ENCODE measurements around the gene GPR108. TPM values are rescaled to one million over a fixed set of nuclear protein-coding genes. Genes with fewer than 3 reads are reported as not detected.

The GPR108 gene
- total RNA-seq, 1 experiment from 2014 or later = 43.0 TPM

DNA sequence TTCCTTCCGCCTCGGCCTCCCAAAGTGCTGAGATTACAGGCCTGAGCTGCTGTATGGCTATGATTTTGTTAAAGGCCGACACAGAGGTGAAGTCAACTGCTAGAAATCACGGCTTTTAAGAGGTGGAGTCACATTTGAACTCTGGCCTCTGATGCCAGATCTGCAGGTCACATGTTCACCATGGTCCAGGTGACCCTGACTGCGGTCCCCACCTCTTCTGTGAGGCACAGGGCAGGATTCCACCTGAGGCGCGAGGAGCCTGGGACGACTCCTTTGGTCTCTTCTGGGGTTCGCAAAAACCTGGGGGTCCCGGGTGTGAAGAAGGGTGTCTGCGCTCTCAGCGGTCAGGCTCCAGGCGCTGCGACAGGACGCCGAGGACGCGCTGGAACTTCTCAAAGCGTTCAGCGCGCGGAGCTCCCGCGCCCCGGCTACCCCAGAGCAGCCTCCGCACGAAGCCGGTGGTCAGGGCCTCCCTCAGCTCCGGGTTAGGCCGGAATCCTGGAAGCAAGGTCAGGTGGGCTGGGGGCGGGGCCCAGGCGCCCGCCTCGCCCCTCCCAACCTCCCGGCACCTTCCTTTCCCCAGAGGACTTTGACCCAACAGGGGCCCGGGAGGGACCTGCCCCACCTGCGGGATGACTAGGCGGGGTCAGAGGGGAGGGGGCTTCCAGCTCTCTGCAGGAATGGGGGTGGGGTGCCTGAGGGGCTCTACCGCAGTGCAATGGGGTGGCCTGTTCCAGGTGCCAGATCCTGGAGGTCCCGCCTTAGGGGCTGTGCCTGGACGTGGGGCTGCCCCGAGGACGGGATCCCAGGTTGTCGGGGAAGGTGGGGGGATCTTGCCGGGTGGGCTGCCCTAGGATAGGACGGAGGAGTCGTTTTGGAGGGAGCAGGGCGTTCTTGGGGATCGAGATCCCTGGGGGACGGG, 15.1 kb upstream of the GPR108 start:
- Histone ChIP-seq H3K9me3 (ENCODE audit: control insufficient read depth, insufficient read depth, low read depth, low read length) (no peaks in the 10 kb centered on the region), H3K36me3 (ENCODE audit: control insufficient read depth, insufficient read depth, low read length) (peaks cover 5% of the 10 kb centered on the region; the same call in 1 of the 2 replicates), H3K27ac (ENCODE audit: low read length) (peak overlapping the region; percentile 73), H3K4me3 (ENCODE audit: low read depth in 2 of 2, low read length in 2 of 2) (peak overlapping the region; percentile 42 to 58), H3K27me3 (ENCODE audit: control insufficient read depth, insufficient read depth, low read length) (no peaks in the 10 kb centered on the region), H3K4me1 (ENCODE audit: control insufficient read depth, insufficient read depth, low read length) (peaks cover 2% of the 10 kb centered on the region; the same call in 1 of the 2 replicates)
- ATAC-seq (peak; percentile 77), DNase-seq (ENCODE audit: low read depth, low spot score) (no peak)
- POLR2A ChIA-PET = interaction anchor here (0.9 kb wide), 1 partner anchor 13 kb away, joined by 4 read pairs; no protein-coding TSS in a partner anchor
- no TSS peak for BruUV-seq (replicated peaks)
- intact Hi-C loops (cut with micrococcal nuclease; ENCODE audit: unreplicated experiment) (loop anchor here (5.0 kb wide), 1 partner anchor 110 kb away; no protein-coding TSS in a partner anchor), in situ Hi-C loops (cut with HindIII; ENCODE audit: low pct_unique_long_range_greater_than_20kb, low sequenced_read_pairs) (no loop called here)
- TF ChIP-seq, protein P1, sequence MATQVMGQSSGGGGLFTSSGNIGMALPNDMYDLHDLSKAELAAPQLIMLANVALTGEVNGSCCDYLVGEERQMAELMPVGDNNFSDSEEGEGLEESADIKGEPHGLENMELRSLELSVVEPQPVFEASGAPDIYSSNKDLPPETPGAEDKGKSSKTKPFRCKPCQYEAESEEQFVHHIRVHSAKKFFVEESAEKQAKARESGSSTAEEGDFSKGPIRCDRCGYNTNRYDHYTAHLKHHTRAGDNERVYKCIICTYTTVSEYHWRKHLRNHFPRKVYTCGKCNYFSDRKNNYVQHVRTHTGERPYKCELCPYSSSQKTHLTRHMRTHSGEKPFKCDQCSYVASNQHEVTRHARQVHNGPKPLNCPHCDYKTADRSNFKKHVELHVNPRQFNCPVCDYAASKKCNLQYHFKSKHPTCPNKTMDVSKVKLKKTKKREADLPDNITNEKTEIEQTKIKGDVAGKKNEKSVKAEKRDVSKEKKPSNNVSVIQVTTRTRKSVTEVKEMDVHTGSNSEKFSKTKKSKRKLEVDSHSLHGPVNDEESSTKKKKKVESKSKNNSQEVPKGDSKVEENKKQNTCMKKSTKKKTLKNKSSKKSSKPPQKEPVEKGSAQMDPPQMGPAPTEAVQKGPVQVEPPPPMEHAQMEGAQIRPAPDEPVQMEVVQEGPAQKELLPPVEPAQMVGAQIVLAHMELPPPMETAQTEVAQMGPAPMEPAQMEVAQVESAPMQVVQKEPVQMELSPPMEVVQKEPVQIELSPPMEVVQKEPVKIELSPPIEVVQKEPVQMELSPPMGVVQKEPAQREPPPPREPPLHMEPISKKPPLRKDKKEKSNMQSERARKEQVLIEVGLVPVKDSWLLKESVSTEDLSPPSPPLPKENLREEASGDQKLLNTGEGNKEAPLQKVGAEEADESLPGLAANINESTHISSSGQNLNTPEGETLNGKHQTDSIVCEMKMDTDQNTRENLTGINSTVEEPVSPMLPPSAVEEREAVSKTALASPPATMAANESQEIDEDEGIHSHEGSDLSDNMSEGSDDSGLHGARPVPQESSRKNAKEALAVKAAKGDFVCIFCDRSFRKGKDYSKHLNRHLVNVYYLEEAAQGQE (IDR thresholded peaks at IDR 0.05; ENCODE audit: insufficient read depth in 1 of 2, low read depth in 2 of 2, low read length in 1 of 2) = no peak
- TF ChIP-seq SIN3A (IDR thresholded peaks at IDR 0.05; ENCODE audit: borderline replicate concordance, insufficient read depth, low read depth, low read length) = no peak
- no peak for TF ChIP-seq TCF7L2 (IDR thresholded peaks at IDR 0.05; ENCODE audit: low read depth, low read length)
- no peak for TF ChIP-seq POLR2AphosphoS5 (IDR thresholded peaks at IDR 0.05; ENCODE audit: low read depth, low read length)
- TF ChIP-seq, protein P2, sequence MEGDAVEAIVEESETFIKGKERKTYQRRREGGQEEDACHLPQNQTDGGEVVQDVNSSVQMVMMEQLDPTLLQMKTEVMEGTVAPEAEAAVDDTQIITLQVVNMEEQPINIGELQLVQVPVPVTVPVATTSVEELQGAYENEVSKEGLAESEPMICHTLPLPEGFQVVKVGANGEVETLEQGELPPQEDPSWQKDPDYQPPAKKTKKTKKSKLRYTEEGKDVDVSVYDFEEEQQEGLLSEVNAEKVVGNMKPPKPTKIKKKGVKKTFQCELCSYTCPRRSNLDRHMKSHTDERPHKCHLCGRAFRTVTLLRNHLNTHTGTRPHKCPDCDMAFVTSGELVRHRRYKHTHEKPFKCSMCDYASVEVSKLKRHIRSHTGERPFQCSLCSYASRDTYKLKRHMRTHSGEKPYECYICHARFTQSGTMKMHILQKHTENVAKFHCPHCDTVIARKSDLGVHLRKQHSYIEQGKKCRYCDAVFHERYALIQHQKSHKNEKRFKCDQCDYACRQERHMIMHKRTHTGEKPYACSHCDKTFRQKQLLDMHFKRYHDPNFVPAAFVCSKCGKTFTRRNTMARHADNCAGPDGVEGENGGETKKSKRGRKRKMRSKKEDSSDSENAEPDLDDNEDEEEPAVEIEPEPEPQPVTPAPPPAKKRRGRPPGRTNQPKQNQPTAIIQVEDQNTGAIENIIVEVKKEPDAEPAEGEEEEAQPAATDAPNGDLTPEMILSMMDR (IDR thresholded peaks at IDR 0.05) = no peak
- CTCF ChIA-PET = interaction anchor here (0.7 to 1.6 kb wide), 2 partner anchors 14 to 109 kb away, joined by 5 read pairs; partner anchors contain the start of gene GPR108

DNA sequence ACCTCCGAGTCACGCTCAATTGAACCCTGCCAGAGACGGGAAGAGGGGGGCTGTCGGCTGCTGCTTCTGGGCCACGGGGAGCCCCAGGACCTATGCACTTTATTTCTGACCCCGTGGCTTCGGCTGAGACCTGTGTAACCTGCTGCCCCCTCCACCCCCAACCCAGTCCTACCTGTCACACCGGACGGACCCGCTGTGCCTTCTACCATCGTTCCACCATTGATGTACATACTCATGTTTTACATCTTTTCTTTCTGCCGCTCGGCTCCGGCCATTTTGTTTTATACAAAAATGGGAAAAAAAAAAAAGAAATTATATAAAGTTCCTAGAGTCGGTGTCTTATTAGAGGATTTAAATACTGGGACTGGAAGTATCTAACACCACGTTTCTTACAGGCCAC, 13.8 kb upstream of the GPR108 start:
- Histone ChIP-seq H3K4me1 (ENCODE audit: control insufficient read depth, insufficient read depth, low read length) (peaks cover 6% of the 10 kb centered on the region; the same call in 1 of the 2 replicates), H3K4me3 (ENCODE audit: low read depth in 2 of 2, low read length in 2 of 2) (no peak overlapping the region), H3K27ac (ENCODE audit: low read length) (no peak overlapping the region), H3K27me3 (ENCODE audit: control insufficient read depth, insufficient read depth, low read length) (no peaks in the 10 kb centered on the region), H3K9me3 (ENCODE audit: control insufficient read depth, insufficient read depth, low read depth, low read length) (no peaks in the 10 kb centered on the region), H3K36me3 (ENCODE audit: control insufficient read depth, insufficient read depth, low read length) (peaks cover 5% of the 10 kb centered on the region; the same call in 1 of the 2 replicates)
- BruUV-seq (replicated peaks) = no TSS peak
- in situ Hi-C loops (cut with HindIII; ENCODE audit: low pct_unique_long_range_greater_than_20kb, low sequenced_read_pairs) = no loop called here
- ChIA-PET CTCF (no interaction called here), POLR2A (no interaction called here)
- ATAC-seq = no peak
- intact Hi-C loops (cut with micrococcal nuclease; ENCODE audit: unreplicated experiment) = loop anchor here (5.0 kb wide), 1 partner anchor 111 kb away; no protein-coding TSS in a partner anchor
- no peak for DNase-seq (ENCODE audit: low read depth, low spot score)
- no peak for TF ChIP-seq SIN3A (IDR thresholded peaks at IDR 0.05; ENCODE audit: borderline replicate concordance, insufficient read depth, low read depth, low read length)
- TF ChIP-seq, protein P1 (IDR thresholded peaks at IDR 0.05; ENCODE audit: insufficient read depth in 1 of 2, low read depth in 2 of 2, low read length in 1 of 2) = no peak
- no peak for TF ChIP-seq POLR2AphosphoS5 (IDR thresholded peaks at IDR 0.05; ENCODE audit: low read depth, low read length)
- TF ChIP-seq TCF7L2 (IDR thresholded peaks at IDR 0.05; ENCODE audit: low read depth, low read length) = no peak
